HG03571 (cell line): ENCODE results near the gene AFAP1.

Experiments
- ATAC-seq: cut with Tn5 transposase; IDR thresholded peaks from one replicate; pipeline ENCODE4 v1.9.1; 2021; ENCODE audit not compliant: unreplicated experiment

Gene AFAP1

DNA sequence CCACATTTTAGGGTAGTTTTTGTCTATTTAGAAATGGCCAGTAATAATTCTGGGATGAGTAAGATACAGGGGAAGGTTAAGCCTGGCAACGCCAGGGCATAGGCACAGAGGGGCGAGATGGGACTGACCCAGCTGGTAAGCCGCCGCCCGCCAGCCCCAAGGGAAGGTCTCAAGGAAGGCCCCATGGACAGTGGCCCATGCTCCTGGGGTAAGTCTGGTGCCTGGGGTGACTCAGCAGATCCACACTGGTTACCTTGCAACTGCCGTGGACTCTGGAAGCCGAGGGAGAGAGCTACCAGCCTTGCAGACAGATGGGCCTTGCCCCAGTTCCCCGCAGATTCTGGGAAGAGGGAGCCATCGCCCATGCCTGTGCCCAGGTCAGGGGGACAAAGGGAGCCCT is 179.4 kb downstream of the AFAP1 start:
- no peak for ATAC-seq

DNA sequence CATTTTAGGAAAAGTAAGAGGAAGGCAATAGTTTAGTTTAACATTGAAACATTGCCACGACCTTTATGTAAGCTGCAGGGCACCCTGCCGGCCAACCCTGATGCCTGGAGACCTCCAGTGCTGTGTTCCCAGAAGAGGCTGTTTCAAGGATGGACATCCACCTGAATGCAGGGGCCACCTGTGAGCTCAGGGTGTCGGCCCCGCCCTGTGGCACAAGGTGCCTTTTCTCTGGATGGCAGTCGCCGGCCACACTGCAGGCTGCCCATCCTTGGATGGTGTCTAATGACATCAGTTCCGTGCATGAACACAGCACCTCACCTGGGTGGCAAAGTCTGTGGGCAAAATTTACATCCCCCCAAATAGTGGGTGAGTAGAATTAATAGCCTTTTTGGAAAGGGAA is 180.0 kb downstream of the AFAP1 start:
- ATAC-seq: no peak

DNA sequence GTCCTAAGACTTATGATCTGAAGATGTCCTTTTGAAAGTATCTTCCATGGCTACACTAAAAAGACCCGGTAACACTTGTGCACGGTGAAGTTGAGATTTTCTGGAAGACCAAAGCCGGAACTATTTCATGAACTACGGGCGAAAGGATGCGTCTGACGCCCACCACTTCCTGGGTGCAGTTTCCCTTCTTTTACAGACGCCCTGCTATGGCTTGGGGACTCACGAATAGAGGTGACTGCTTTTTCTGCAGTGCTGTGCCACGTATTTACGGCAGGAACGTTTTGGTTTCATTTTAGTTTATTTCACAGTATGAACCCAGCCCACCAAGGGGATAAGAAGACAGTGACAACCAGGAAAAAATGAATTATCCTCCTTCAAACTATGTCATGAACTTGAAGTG is 180.4 kb downstream of the AFAP1 start:
- ATAC-seq: no peak

- ATAC-seq: no peak
Measured at GRCh38 chr4:7758476-7758875, 181.2 kb downstream of the AFAP1 start.

- ATAC-seq: no peak
Measured at GRCh38 chr4:7757501-7758471, 181.9 kb downstream of the AFAP1 start.

DNA sequence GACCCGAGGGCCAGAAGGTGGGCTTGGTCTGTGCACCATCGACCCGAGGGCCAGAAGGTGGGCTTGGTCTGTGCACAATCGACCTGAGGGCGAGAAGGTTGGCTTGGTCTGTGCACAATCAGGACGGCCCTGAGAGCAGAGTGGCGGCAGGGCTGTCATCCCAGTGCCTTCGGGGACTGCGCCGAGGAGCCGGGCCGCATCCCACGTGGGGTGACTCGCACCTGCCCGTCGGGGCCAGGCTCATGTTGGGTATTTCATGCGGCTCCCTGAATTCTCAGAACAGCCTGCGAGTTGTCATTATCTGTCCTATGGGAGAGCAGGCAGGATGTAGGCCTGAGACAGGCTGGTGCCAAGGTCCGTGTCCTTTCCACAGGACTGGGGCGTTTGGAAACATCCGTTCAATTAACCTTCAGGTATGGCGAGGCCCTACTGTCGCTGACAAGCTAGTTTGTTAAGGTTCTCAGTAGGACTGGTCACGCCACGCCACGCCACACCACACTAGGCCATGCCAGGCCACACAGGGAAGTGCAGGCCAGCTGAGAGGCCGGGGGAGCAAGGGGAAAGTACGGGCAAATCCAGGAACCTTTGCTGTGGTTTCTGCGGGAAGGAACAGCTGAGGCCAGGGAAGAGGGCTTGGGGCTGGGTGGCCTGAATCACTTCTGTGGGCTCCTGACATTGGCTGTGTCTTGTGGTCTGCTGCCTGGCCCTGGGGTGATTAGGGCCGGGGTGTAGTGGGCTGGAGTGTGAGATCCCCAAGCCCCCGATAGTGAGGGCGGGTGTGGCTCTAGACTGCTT is 182.9 kb downstream of the AFAP1 start:
- ATAC-seq: no peak

- no peak for ATAC-seq
Measured at GRCh38 chr4:7756071-7756470, 183.6 kb downstream of the AFAP1 start.

DNA sequence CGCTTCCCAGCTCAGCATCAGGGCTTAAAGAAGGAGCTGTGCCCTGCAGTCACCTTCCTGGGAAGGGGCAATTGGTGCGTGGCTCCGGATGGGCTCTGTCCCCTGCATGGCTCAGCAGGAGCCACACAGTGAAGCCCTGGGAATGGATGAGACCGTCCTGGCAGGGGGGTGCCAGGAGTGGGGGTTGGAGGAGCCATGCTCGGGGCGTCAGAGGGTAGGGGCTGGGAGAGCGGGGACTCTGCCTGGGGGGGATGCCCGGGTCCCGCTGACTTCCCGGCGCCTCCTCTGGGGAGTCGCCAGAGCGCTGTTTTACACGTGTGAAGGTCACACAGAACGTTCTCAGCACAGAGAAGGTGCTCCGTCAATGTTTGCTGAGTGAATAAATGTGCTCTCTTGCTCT is 184.1 kb downstream of the AFAP1 start:
- ATAC-seq: no peak

- no peak for ATAC-seq
Measured at GRCh38 chr4:7754565-7755262, 184.9 kb downstream of the AFAP1 start.

DNA sequence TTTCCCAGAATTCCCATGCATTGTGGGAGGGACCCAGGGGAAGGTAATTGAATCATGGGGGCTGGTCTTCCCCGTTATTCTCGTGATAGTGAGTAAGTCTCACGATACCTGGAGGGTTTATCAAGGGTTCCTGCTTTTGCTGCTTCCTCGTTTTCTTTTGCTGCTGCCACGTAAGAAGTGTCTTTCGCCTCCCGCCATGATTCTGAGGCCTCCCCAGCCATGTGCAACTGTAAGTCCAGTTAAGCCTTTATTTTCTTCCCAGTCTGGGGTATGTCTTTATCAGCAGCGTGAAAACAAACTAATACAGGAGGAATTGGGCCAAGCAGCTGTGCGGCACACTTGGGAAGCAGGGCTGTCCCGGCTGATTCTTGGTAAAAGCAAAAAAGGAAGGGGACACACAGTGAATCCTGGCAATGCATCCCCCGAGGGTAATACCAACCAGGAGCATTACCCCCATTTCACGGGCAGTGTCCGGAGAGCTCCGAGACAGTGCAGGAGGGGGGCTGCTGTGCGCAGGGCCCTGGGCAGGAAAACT is 185.7 kb downstream of the AFAP1 start:
- ATAC-seq: no peak

- ATAC-seq: no peak
Measured at GRCh38 chr4:7753271-7753670, 186.4 kb downstream of the AFAP1 start.

DNA sequence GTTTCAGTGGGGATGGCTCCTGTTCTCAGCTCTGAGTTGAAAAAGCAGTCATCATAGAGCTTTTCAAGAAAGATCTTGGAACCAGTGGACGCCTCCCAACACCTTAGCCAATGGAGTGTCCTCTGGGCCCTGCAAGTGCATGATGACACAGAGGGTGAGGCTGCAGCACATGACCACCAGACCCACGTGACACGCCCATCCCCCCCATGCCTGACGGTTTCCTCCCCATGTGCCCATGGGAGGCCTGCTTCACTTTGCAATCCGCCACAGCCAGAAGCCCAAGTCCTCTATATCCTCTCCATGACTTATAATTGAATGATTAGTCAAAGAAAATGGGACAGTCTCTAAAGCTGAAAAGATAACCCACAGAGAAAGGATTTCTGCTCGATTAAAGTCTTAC is 187.0 kb downstream of the AFAP1 start:
- no peak for ATAC-seq

DNA sequence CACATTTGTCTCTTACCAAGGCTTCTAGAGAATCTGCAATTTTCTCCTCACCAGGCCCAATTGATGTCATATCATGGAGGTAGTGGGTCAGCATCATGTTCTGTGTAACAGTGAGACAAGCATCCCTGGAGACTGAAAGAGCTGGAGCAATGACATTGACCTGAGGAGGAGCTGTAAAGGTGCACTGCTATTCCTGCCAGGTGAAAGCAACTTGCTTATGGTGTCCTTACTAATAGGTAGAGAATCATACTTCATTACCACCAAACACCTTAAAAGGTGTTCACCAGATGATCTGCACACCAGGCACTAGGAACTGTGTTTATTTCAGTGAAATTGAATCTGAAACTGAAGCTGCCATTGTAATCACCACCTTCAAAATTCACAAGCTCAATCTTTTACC is 188.7 kb downstream of the AFAP1 start:
- no peak for ATAC-seq

DNA sequence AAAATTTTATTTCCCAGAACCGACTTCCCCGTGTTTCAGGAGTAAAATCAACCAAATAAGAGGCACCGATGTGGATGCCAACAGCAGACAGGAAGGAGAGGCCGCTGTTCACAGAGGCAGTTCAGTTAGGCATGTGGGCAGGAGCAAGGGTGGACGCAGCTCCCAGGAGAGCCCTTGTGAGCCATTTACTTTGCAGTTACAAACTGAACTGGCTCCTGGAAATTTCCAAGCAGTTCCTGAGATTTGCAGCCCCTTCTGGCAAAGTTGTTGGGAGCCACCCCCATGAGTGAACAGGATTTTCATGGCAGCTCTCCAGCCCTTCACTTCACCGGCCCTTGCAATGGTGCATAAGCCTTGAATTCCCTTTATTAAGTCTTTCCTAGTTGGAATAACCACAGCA is 189.1 kb downstream of the AFAP1 start:
- no peak for ATAC-seq

DNA sequence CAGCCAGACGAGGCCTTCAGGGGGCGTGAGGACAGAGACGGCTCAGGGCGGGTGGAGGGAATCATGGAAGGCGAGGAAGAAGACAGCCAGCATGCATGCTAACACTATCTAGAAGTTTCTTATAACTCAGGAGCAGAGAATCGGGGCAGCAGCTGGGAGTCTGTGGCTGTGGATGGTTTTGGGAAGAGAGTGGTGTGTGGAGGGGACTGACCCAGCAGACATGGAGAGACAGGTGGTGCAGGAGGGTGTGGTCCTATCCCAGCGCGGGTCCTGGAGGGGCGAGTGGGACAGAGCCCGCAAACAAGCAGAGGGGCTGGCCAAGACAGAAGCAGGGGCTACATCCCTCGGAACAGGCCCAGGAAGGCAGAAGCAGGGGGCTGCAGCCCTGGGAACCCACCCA is 192.1 kb downstream of the AFAP1 start:
- no peak for ATAC-seq

GRCh38 chr4:7747062-7747385 is 192.6 kb downstream of the AFAP1 start:
- no peak for ATAC-seq

DNA sequence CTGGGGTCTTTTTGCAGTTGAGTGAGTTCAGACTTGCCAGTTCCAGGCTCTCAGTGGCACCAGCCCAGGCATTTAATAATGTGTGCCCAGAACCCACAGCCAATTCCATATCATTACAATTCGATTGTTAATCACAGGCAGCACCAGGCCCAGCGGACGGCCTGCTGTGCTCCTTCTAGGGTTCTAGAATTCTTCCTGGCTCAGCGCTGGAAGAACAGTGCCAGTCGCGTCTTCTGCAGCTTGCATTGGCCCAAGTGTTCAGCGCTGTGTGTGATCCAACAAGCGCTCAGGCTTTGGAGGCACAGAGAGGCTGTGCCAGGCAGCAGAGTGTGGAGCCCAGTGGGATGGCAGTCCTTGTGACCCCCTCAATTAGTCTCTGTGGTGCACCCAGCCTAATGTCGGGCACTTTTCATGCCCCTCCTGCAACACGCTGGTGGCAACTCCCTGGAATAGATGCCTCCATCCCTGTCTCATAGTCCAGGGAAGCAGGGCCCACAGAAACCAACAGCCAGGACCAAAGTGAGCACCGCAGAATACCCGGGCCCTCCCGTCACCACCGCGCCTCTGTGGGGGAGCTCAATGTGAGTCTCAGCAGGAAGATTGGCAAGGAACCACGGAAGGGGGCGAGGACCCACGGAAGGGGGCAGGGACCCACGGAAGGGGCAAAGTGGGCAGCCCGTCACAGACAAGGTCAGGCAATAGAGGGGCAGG is 193.2 kb downstream of the AFAP1 start:
- no peak for ATAC-seq

- ATAC-seq: no peak
Measured at GRCh38 chr4:7745301-7745885, 194.3 kb downstream of the AFAP1 start.

- ATAC-seq: no peak
Measured at GRCh38 chr4:7744142-7744804, 195.4 kb downstream of the AFAP1 start.

DNA sequence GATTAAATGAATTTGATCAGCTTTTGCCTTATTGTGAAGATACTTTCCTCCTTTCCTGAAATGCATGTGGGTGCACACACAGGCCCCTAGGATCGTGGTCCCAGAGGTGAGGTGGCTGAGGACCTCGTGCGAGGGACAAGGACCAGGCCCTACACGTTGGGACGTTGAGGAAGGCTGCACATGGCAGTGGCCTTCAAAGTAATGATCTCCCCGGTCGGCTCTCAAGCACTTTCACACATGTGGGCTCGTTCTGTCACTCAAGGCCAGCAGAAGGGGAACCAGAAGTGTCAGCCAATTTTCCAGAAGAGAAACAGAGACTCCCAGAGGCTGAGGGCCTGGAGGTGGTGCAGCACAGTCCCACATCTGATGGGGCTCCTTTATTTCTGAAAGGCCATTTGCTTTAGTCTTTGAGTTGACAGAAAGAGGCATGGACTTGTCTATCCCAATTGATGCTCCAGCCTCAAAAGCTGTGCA is 196.8 kb downstream of the AFAP1 start:
- ATAC-seq: no peak
